HG02870 (cell line): ENCODE results near the gene RIPK3.

Experiments
- ATAC-seq: cut with Tn5 transposase; IDR thresholded peaks from one replicate; pipeline ENCODE4 v1.9.1; 2021; ENCODE audit warnings: mild to moderate bottlenecking, moderate library complexity; ENCODE audit not compliant: unreplicated experiment

The RIPK3 gene

DNA sequence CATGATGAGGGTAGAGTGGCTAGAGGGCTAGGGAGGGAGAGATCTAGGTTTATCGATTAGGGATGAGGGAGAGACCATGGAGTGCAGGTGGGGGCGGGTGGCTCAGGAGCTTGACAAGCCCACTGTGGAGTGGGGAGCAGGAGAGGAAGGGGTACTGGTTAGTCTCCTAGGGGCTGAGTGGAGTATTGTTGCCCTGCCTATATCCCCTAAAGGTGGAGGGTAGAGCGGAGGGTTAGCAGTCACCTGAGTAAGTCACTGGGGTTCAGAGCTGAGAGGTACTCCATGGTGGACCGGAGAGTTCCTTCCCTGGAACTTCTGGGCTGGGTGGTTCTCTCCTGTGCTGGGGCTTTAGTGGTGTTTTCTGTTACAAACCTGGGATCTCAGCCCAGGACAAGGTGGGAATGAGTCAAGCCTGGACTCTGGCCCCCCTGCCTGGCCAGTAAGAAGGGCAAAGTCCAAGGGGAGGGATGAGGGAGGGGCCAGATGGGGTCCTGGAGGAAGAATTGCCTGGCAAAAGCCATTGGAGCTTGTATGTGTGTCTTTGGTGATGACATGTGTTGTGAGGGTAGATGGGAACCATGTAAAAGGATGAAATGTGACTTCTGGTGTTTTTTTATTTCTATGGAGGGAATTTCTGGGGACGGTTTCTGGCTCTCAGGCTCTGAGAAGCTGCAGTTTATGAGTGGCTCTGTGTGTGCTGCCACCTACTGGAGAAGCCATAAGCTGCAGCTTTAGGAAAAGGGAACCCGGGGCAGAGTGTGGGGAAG, 32.0 kb downstream of the RIPK3 start, which contains the start of gene CIDEB:
Gene CIDEB, minus strand, starts transcription at position 403 of the 767 bp plus-strand sequence. Its CDS starts 119 bp downstream, at position 284.
- no peak for ATAC-seq

DNA sequence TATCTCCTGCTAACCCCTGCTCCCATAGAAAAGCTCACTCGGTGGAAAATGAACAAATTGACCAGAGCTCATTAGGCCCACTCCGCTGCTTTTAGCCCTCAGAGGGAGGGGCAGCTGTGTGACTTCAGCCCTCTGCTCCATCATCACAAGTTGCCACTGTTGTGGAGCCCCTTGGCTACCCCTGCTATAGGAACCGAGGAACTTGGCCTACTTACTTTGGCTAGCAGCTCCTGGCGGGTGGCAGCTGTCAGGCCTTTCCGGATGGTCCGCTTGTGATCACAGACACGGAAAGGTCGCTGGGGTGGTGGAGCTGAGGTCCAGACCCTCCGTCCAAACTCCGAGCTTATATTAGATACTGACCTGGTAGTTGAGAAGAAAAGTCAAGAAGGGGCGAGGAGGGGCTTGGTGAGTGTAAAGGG, 32.6 kb downstream of the RIPK3 start:
- ATAC-seq: no peak

DNA sequence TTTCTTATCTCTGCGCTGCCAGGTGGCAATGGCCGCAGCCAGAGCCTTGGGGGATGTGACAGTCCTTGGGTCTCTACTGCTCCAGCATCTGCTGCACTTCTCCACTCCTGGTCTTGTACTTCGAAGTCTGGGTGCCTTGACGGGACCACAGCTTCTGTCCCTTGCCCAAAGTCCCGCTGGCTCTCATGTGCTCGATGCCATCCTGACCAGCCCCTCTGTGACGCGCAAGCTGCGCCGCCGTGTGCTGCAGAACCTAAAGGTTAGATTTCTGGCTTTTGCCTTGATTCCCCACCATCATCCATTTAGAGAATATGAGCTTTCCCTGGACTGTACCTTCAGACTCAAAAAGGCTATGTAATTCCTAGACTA, 35.8 kb downstream of the RIPK3 start:
- ATAC-seq: no peak

DNA sequence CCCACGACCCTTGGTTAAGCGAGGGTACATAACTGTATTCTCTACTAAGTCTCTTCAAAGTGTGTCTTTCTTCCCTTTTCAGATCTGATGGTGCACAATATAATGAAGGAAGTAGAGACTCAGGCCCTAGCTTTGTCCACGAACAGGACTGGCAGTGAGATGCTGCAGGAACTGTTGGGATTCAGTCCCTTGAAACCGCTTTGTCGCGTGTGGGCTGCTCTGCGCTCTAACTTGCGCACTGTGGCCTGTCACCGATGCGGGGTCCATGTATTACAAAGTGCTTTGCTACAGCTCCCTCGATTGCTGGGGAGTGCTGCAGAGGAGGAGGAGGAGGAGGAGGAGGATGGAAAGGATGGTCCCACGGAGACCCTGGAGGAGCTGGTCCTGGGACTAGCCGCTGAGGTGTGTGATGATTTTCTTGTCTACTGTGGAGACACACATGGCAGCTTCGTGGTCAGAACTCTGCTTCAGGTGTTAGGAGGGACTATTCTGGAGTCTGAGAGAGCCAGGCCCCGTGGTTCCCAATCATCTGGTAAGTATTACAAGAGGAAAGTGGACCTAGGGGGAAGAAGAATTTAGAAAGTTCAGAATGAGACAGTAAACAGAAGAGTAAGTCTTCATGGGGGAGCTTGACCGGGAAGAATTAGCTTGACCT, 39.3 kb downstream of the RIPK3 start:
- no peak for ATAC-seq

DNA sequence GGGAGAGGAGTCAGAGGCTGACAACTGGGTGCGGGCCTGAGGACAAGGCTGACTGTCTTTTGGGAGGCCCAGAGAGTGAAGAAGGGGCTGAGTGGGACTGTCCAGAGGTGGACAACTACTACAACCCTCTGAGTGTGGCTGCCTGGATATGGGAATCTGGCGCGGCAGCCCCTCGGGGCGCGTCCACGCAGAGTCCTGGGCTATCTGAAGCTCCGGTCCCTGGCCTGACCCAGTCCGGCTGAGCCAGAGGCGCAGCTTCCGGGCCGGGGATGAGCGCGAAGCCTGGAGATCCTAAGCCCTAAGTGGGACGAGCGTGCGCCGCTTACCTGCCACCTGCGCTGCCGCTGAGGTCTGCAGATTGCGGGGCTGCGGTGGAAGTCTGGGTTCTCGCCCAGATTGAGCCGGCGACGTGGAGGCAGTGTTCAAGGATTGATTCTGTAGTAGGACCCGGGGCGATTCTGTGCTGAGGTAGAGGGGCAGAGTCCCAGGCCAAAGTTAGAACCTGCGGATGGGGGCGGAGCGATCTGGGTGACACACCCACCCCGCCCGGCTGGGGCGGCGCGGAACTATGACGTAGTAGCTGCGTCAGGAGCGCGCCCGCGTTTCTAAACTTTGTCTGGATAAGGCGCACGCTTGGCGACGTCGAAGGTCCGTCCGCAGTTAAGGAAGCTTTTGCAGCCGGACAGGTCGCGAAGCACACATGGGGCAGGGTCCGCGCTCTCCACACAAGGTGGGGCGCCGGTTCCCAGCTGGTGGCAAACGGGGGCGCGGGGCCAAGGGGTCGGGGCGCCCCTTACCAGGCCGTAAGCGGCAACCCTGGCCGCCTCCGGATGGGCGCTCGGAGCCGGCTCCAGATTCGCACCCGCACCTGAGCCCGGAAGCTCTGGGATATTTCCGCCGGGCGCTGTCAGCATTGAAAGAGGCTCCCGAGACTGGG, 40.3 kb downstream of the RIPK3 start, which contains the start of the genes DHRS1 and NOP9:
Gene DHRS1, minus strand, starts transcription at position 526 of the 937 bp plus-strand sequence. CDS start 674 bp downstream, outside the sequence.
Gene NOP9, plus strand, starts transcription at position 596 of the 937 bp plus-strand sequence. Its CDS starts 105 bp downstream, at position 701.
- ATAC-seq: peak; percentile 54

DNA sequence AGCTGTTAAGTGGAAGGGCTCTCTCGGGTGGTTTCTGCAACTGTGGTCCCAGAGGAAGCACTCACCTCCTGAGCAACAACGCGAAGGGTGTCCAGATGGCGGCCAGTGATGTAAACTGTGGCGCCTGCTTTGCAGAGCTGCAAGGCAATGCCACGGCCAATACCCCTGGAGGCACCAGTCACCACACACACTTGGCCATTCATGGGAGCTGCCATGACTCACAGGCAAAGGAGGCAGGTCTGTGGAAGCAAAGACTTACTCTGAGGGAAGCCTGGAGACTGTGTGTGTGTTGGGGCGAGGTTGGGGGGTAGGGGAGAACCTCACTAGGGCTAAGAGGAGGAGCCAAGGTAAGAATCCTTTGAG, 40.9 kb downstream of the RIPK3 start:
- no peak for ATAC-seq

DNA sequence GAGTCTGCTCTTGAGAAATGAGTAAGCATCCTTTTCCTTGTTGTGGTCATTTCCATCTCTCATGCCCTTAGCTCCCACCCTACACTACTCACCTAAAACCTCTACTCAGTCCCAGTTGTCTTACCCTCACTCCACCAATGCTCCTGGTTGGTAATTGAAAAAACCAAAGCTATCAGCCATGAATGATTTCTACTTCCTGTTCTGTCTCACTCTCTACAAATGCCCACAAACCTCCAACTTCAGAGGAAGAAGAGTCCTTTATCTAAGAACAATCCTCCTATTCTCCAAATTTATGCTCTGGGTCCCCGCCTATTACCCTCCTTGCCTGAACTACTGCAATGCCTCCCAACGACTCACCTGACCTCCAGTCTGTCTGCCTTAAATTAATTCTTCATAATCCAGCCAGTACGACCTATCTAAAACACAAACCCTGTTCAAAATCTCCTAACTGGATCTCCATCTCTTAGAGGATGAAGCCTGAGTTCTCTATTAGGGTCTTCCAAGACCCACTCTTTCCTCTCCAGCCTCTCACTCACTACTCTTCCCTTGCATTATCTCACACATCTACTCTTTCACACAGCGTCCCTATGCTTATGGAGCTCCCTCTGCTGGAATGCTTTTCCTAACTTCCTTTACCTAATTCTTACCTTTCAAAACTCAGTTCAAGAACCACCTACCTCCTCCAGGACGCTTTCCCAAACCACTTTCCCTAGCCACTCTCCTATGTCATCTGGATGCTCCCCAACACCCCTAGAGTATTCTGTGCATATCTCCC, 42.4 kb downstream of the RIPK3 start:
- ATAC-seq: peak; percentile 15

DNA sequence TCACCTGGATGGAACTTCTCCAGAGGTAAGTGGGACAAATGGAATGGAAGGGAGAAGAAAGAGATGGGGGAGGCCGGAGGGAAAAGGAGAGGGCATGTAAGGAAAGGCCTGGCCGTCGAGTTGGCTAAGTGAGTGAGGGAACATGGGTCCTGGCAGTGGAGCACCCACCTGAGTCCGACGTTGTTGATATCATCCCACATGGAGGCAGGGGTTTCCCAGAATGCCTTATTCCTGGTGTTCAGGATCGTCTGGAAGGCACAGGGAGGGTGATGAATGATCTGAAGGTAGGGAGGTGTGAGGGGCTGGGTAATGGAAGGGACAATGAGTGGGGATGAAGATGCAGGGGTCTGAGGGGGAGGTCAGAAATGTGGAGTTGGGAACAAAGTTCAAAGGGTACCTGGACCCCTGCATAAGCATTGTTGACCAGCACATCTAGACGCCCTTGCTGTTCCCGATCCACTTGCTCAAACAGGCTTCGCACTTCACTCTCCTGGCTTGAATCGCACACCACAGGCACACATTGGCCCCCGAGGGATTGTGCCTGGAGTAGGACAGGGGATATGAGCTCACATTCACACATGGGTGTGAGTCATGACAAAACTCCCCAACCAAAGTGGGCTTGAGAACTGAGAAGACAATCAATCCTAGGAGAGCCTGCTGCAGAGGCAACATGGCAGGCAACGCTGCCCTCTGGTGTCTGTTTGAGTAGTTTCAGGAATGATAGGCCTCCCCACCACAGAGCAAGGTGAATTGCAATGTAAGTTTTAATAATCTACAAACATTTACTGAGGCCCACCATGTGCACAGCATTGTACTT, 43.2 kb downstream of the RIPK3 start:
- ATAC-seq: peak; percentile 43

DNA sequence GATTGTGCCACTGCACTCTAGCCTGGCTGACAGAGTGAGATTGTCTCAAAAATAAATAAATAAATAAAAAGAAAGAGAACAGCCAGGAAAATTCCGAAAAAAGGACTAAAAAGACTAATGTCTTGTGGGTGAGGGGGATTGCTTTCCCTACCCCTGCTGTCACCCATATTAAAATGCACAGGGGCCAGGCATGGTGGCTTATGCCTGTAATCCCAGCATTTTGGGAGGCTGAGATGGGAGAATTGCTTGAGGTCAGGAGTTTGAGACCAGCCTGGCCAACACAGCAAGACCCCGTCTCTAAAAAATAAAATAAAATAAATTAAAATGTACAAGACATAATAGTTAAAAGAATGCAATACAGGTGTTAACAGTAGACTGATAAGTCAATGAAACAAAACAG, 46.3 kb downstream of the RIPK3 start:
- ATAC-seq: no peak

DNA sequence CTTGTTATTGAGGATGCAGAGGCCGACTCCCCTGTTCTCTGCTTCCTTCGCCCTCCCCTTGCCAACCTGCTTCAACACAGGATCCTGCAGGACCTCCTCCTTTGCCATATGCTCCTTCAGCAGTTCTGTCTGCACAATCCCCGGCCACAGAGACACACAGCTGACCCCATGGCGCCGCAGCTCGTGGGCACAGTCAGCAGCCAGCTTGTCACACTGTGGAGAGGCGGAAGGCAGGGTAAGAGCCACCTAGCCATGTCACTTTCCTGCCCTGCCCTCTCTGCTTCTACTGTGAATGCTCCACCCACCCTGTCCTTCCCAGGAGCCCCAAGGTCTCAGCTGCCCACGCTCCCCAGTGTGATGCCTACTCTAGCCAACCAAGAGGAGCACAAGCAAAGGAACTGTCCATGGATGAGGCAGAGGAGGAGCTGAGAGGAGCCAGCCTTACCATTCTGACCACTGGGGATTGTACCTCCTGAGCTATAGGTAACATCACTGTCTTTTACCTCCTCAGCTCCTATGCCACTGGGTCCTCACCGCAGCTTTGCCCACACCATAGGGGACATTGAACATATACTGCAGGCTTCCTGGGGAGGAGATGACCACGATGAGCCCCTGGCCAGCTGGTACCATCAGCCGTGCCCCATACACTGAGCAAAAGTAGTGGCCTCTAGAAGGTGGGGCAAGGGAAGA, 47.5 kb downstream of the RIPK3 start:
- no peak for ATAC-seq

DNA sequence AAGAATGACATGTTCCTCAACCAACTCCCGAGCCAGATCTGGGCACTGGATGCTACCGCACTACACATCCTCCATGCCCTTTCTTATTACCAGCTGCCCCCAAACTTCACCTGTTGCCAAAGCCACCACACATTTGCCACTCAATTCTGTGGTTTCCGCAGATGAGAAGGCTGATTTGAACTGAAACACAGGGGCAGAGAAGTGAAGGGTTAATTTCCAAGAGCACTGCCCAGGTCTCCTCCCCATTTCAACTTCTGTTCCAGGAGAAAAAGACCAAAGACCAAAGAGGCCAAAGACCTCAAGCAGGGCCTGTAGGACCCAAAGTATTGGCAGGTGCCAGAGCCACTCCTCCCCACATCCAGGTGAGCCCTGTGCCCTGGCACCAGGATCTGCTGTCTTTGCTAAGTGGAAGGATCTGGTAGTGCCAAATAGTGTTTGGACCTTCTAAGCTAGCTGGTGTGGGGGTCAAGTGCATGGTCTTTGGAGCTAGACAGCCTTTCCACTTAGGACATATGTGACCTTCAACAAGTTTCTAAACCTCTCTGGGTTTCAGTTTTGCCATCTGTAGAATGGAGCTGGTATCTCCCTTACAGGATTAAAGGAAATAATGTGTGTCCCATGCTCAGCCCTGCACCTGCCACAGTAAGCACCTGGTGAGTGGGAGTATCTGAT, 48.2 kb downstream of the RIPK3 start:
- no peak for ATAC-seq

DNA sequence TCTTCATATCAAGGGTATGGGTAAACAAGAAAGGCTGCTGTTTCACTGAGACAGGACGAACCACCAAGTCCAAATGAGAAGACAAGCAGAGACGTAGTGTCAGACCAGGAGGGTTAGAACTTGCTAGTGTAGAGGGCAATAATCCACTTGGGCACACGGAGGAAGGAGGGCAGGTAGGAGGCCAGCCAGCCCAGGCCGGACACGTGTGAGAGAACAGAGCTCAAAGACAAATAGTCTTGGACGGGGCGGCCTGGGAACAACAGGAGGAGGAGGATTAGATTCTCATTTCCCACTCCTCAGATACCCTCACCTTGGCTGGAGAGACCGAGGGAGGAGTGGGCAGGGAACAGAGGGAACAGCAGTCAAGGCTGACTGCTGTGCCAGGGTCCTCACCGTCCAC, 49.0 kb downstream of the RIPK3 start:
- ATAC-seq: no peak

DNA sequence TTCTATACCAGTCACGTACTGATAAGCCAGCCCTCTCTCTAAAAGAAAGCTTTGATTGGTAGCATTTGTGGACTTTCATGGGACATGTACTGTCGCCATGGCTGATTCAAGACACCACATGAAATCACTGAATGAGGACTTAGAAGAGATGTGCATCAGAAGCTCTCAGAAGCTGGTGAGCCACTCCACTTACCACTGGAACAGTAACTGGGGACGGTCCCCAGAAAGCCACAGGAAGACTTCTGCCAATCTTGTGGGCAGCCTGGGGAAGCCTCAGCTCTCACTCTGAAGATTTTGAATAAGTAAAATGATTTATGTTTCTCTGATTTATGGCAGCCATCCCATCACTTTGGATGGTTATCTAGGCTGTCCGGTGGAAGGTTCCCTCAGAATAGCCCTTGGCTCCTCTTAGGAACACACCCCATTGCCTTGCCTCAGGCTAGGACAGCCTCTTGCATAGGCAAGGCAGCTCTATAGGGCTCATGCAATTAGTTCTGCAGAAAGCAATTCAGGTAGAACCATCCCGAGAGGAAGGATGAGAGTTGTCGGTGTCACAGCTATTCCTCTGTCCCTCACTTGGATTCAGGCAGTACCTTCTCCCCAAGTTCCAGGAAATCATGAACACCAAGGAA, 50.0 kb downstream of the RIPK3 start:
- ATAC-seq: peak; percentile 82

DNA sequence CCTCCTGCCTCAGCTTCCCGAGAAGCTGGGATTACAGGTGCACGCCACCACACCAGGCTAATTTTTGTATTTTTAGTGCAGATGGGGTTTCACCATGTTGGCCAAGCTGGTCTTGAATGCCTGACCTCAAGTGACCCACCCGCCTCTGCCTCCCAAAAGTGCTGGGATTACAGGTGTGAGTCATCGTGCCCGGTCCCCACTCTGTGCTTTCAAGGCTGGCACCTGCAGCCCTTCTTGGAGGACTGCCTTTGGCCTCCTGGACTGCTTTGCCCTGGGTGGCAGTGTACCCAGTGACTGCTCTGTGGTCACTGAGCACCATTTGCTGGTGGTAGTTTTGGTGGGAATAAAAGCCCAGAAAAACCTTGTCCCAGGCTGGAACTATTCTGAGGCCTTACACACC, 52.8 kb downstream of the RIPK3 start:
- no peak for ATAC-seq
